Measurements from ENCODE around the gene E2F4. TPM values are rescaled to one million over a fixed set of nuclear protein-coding genes. Genes with fewer than 3 reads are reported as not detected.

E2F4 gene
- total and polyA plus RNA-seq, 2 of the 13 experiments (the other 11 are each of a cell fraction or from before 2014, with no cell fraction given) = 84.8 to 91.2 TPM

DNA sequence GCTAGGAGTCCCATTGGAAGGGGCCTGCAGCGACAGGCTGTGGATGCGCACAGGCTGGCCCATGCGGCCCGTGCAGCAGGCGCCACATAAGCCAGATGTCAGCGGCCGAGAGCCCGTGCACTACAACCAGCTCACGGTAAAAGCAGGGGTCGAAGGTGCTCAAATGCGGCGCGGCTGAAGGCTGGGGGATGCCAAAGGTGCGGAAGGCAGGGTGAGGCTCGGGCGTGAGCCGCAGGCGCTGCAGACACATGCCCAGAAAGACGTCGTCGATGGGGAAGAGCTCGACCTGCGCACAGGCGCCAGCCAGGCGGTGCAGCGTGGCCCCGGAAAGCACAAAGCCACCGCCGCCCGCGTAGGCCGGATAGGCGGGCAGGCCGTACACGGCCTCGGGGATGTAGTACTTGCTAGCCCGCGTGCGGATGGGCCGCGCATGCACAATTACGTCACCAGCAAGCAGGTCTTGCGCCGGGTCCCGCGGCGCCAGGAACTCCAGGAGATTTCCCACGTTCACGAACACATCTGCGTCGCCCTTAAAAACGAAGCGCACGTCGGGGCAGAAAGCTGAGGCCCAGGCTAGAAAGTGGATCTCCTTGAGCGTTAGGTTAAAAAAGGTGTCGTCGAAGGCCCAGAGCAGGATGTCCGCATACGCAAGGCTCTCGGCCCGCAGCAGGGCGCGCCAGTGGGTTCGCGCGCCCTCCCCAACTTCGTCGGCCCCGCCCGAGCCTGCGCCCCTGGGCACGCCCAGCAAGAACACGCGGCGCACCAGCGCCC, 42.5 kb upstream of the E2F4 start (continued):
- no peak for TF ChIP-seq EHMT2 (IDR thresholded peaks at IDR 0.05; ENCODE audit: borderline replicate concordance, low read depth, low read length)
- peak; percentile 37 for TF ChIP-seq ZNF883 (CRISPR knock-in tag; IDR thresholded peaks at IDR 0.05; ENCODE audit: not compliant biosample characterization)
- no peak for TF ChIP-seq CENPX (CRISPR knock-in tag; IDR thresholded peaks at IDR 0.05)
- no peak for TF ChIP-seq ZNF7 (CRISPR knock-in tag; IDR thresholded peaks at IDR 0.05)
- TF ChIP-seq, protein P1, sequence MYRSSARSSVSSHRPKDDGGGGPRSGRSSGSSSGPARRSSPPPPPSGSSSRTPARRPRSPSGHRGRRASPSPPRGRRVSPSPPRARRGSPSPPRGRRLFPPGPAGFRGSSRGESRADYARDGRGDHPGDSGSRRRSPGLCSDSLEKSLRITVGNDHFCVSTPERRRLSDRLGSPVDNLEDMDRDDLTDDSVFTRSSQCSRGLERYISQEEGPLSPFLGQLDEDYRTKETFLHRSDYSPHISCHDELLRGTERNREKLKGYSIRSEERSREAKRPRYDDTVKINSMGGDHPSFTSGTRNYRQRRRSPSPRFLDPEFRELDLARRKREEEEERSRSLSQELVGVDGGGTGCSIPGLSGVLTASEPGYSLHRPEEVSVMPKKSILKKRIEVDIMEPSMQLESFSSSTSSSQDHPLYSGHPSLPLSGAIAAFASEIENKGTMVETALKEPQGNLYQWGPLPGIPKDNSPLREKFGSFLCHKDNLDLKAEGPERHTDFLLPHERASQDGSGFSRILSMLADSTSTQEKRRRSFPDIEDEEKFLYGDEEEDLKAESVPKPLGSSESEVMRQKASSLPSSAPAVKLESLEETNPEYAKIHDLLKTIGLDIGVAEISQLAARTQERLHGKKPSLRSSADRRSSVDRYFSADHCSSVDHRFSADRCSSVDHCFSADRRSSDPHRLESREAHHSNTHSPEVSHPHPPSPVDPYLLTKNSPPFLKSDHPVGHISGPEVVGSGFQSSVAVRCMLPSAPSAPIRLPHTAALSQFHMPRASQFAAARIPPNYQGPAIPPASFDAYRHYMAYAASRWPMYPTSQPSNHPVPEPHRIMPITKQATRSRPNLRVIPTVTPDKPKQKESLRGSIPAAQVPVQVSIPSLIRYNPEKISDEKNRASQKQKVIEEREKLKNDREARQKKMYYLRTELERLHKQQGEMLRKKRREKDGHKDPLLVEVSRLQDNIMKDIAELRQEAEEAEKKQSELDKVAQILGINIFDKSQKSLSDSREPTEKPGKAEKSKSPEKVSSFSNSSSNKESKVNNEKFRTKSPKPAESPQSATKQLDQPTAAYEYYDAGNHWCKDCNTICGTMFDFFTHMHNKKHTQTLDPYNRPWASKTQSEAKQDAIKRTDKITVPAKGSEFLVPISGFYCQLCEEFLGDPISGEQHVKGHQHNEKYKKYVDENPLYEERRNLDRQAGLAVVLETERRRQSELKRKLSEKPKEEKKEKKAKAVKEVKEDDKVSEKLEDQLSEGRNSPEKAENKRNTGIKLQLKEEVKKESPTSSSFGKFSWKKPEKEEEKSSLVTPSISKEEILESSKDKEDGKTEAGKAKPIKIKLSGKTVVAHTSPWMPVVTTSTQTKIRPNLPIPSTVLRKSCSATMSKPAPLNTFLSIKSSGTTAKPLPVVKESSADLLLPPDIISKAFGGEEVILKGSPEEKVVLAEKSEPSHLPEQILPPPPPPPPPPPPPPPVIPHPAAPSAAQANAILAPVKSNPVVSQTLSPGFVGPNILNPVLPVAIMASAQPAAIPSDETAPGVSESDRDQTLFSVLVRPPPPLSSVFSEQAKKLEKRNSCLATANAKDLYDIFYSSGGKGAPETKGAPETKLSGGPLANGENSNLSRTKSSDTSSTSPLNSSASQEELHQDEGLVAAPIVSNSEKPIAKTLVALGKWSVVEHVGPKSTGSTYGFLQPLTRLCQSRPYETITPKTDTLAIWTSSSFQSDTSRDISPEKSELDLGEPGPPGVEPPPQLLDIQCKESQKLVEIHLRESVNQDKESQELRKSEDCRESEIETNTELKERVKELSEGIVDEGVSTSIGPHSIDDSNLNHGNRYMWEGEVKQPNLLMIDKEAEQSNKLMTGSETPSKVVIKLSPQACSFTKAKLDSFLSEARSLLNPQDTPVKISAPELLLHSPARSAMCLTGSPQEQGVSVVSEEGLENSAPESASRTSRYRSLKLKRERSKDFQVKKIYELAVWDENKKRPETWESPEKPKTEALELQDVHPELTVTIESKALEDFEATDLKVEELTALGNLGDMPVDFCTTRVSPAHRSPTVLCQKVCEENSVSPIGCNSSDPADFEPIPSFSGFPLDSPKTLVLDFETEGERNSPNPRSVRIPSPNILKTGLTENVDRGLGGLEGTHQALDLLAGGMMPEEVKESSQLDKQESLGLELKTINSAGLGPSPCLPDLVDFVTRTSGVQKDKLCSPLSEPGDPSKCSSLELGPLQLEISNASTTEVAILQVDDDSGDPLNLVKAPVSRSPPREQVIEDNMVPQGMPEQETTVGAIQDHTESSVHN (CRISPR knock-in tag; IDR thresholded peaks at IDR 0.05) = no peak
- 0 out of 2 replicates have a peak, but pooled peaks have one; percentile 38 for TF ChIP-seq NKX3-1 (CRISPR knock-in tag; IDR thresholded peaks at IDR 0.05)
- TF ChIP-seq ELF3 (CRISPR knock-in tag; IDR thresholded peaks at IDR 0.05) = no peak
- TF ChIP-seq ZNF644 (CRISPR knock-in tag; IDR thresholded peaks at IDR 0.05; ENCODE audit: low read depth) = no peak
- TF ChIP-seq ZNF570 (CRISPR knock-in tag; IDR thresholded peaks at IDR 0.05; ENCODE audit: borderline replicate concordance) = no peak
- no peak for TF ChIP-seq TEAD3 (CRISPR knock-in tag; optimal IDR thresholded peaks at IDR 0.05; ENCODE audit: borderline replicate concordance)
- TF ChIP-seq, protein P2, sequence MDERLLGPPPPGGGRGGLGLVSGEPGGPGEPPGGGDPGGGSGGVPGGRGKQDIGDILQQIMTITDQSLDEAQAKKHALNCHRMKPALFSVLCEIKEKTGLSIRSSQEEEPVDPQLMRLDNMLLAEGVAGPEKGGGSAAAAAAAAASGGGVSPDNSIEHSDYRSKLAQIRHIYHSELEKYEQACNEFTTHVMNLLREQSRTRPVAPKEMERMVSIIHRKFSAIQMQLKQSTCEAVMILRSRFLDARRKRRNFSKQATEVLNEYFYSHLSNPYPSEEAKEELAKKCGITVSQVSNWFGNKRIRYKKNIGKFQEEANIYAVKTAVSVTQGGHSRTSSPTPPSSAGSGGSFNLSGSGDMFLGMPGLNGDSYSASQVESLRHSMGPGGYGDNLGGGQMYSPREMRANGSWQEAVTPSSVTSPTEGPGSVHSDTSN (CRISPR knock-in tag; IDR thresholded peaks at IDR 0.05) = no peak
- no peak for TF ChIP-seq THYN1 (CRISPR knock-in tag; IDR thresholded peaks at IDR 0.05; ENCODE audit: borderline replicate concordance, low read depth)
- TF ChIP-seq POLR2AphosphoS5 (IDR thresholded peaks at IDR 0.05; ENCODE audit: low read depth, low read length) = 0 out of 2 replicates have a peak, but pooled peaks have one; percentile 42
- peak; percentile 70 for TF ChIP-seq HOXA3 (CRISPR knock-in tag; IDR thresholded peaks at IDR 0.05)
- peak; percentile 85 for TF ChIP-seq RBM22 (optimal IDR thresholded peaks at IDR 0.05; ENCODE audit: low read length)
- no peak for TF ChIP-seq U2AF1 (optimal IDR thresholded peaks at IDR 0.05; ENCODE audit: low read depth, low read length)
- TF ChIP-seq FLYWCH1 (CRISPR knock-in tag; IDR thresholded peaks at IDR 0.05) = no peak
- TF ChIP-seq ZBTB38 (CRISPR knock-in tag; IDR thresholded peaks at IDR 0.05) = peak; percentile 98
- TF ChIP-seq MZF1 (CRISPR knock-in tag; IDR thresholded peaks at IDR 0.05; ENCODE audit: borderline replicate concordance) = no peak
- TF ChIP-seq ZNF143 (CRISPR knock-in tag; IDR thresholded peaks at IDR 0.05) = no peak
- no peak for TF ChIP-seq ZFX (CRISPR knock-in tag; IDR thresholded peaks at IDR 0.05; ENCODE audit: low read depth)
- peak; percentile 44; the same call in 1 of the 2 replicates for TF ChIP-seq ZNF234 (CRISPR knock-in tag; conservative IDR thresholded peaks at IDR 0.05)
- TF ChIP-seq HMG20A (CRISPR knock-in tag; IDR thresholded peaks at IDR 0.05; ENCODE audit: borderline replicate concordance) = no peak
